Right cardiac atrium (tissue), 5 donors: Measurements from ENCODE around the gene SCFD2. TPM values are rescaled to one million over a fixed set of nuclear protein-coding genes. Genes with fewer than 3 reads are reported as not detected.
"Not testable (repeated sequence)": the region's sequence is repeated elsewhere in the genome, so short reads cannot be mapped to it uniquely, and the experiment has no call there.

Source experiments
- ATAC-seq, 2 donors: fragments of 200-7000 bp; cut with Tn5 transposase; one replicate each; pipeline versions ENCODE4 v1.8.0 to v1.9.1; 2020; ENCODE audit warnings: moderate library complexity in 2 of 2, mild to moderate bottlenecking in 1 of 2
- DNase-seq, 3 donors: peaks; one replicate each; pipeline ENCODE4 v3.0.0-alpha.2; 2020
- H3K27ac ChIP-seq: one replicate; pipeline ENCODE4 v1.5.1; 2013; ENCODE audit warnings: mild to moderate bottlenecking, low read length, control low read depth, moderate library complexity
- H3K27me3 ChIP-seq: one replicate; pipeline ENCODE4 v1.6.1; 2013; ENCODE audit not compliant: control insufficient read depth, insufficient read depth
- H3K4me1 ChIP-seq: one replicate; pipeline ENCODE4 v1.6.1; 2013; ENCODE audit warnings: low read length; ENCODE audit not compliant: control insufficient read depth, insufficient read depth
- H3K4me3 ChIP-seq: one replicate; pipeline ENCODE4 v1.5.1; 2013; ENCODE audit warnings: low read length, control low read depth
- H3K9me3 ChIP-seq: one replicate; pipeline ENCODE4 v1.6.1; 2013; ENCODE audit warnings: low read length; ENCODE audit not compliant: control insufficient read depth
- WGBS: extraction: QIAGEN DNeasy Blood & Tissue Kit; methylation state at CpG from one replicate; pipeline ENCODE4 v1.1.7; 2013; 5-methylcytosine and 5-hydroxymethylcytosine counted together
- intact Hi-C, 4 donors: fragments of 100-400 bp; cut with DNase I; formaldehyde crosslinking; loops; one replicate each; pipeline versions ENCODE4 v1.11.0 to v1.14.0; 2022 to 2023
- long read RNA-seq, 4 donors: library from polyadenylated mRNA; unstranded; transcript quantifications; one replicate each; pipeline ENCODE4 v2.0.0, GENCODE V29; 2020 to 2021
- polyA plus RNA-seq: library from polyadenylated mRNA; stranded (reverse); fragments of 200-250 nt; gene quantifications from one replicate; pipeline ENCODE4 v1.2.3, GENCODE V29; 2013
- total RNA-seq, 4 donors: library from RNA; stranded (reverse); fragmentation: NEBNext Ultra II Directional; extraction: Animal tissue kit (Norgen Biotek cat#: 25700); gene quantifications; one replicate each; pipeline ENCODE4 v1.2.1, GENCODE V29; 2021
- donor health status: healthy with polysubstance abuse.
- donor health status: DM: no; HTN: yes; CAD: no.
- donor health status: DM: no; HTN: no; CAD: no.
- donor health status: DM: no; HTN: yes; CAD: no; lungs with severe emphysema.
- donor health status: DM: yes; HTN: yes; CAD: no.

SCFD2 gene
- total RNA-seq (10 to 100 TPM in 3 of 4 donors, 1 to 10 TPM in 1; 7.9 to 11.1 (median 10.2) TPM), polyA plus RNA-seq (4.5 TPM)
- long read RNA-seq, donor 1: 0 reads
- long read RNA-seq, donor 2, partial matches to known transcripts: 0 of 1 reads
- long read RNA-seq, donor 2, other reads (novel, unspliced or antisense): 1 of 1 reads
- long read RNA-seq, donor 3, partial matches to known transcripts: 0 of 4 reads
- long read RNA-seq, donor 3, other reads (novel, unspliced or antisense): 4 of 4 reads
- long read RNA-seq, donor 4: 0 reads

- no peaks in the 10 kb centered on the region for H3K27me3 ChIP-seq
- no peak within 1 kb of the TSS for H3K27ac ChIP-seq
- no peaks in the 10 kb centered on the region for H3K4me1 ChIP-seq
- no peaks in the 10 kb centered on the region for H3K9me3 ChIP-seq
- intact Hi-C loops: no loop called here
- under 1% methylated on average over 51 of the region's 51 CpGs for WGBS
- ATAC-seq: peak; percentile 100
- peak; percentile 97 to 99 (median 97) for DNase-seq
- peak within 1 kb of the TSS; percentile 69 for H3K4me3 ChIP-seq
Measured at GRCh38 chr4:53365486-53366300, at the start of gene SCFD2. Gene SCFD2 (minus strand): TSS chr4:53366061.

GRCh38 chr4:53409479-53409878 is 43.6 kb upstream of the SCFD2 start:
- 98% methylated on average over 11 of the region's 11 CpGs for WGBS
- H3K4me3 ChIP-seq, H3K4me1 ChIP-seq, ATAC-seq, H3K9me3 ChIP-seq, H3K27me3 ChIP-seq, intact Hi-C loops, H3K27ac ChIP-seq: not testable (repeated sequence)
- peak in 1 of 3 donors; percentile 35 for DNase-seq

- no peak for DNase-seq
- no peak for ATAC-seq
- intact Hi-C loops: no loop called here
- 86% methylated on average over 4 of the region's 4 CpGs for WGBS
- no peaks in the 10 kb centered on the region for H3K9me3 ChIP-seq
- H3K27ac ChIP-seq: no peak overlapping the region
- no peaks in the 10 kb centered on the region for H3K27me3 ChIP-seq
- no peaks in the 10 kb centered on the region for H3K4me1 ChIP-seq
- H3K4me3 ChIP-seq: no peak overlapping the region
Measured at GRCh38 chr4:53380221-53380620, 14.4 kb upstream of the SCFD2 start.

GRCh38 chr4:53378171-53378482 is 12.3 kb upstream of the SCFD2 start:
- DNase-seq (no peak), ATAC-seq (no peak)
- Histone ChIP-seq H3K9me3 (no peaks in the 10 kb centered on the region), H3K4me1 (no peaks in the 10 kb centered on the region), H3K27ac (peak overlapping the region; percentile 93), H3K27me3 (no peaks in the 10 kb centered on the region), H3K4me3 (peak overlapping the region; percentile 73)
- under 1% methylated on average over 10 of the region's 10 CpGs for WGBS
- intact Hi-C loops: no loop called here

DNA sequence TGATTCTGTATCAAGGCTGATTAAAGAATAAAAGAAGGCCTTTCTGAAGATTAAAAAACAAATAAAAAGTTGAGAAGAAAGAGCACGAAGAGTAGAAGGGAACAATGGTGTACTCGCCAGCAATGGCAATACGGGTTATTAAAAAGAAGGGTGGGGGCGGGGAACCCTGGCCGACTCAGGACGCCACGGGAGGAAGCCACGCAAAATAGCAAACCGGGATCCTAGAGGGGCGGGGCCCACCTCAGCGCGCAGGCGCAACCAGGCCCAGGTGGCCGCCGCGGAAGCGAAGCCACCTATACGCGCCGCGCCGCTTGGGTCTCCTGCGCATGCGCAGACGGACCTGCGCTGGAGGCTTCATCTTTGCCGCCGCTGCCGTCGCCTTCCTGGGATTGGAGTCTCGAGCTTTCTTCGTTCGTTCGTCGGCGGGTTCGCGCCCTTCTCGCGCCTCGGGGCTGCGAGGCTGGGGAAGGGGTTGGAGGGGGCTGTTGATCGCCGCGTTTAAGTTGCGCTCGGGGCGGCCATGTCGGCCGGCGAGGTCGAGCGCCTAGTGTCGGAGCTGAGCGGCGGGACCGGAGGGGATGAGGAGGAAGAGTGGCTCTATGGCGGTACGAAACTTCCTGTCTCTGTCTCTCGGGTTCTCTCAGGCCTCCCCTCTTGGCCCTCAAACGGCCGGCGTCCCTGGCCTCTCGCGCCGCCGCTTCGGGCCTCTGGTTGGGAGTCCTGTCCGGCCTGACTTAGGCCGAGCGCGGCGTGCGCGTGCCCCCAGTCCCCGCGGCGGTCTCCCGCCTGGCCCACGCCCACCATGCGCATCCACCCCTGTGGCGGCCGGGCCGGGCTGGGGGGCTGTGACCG is 11.7 kb upstream of the SCFD2 start, which contains the start of gene FIP1L1:
FIP1L1 (plus strand) TSS at position 323 of the 852 bp plus-strand sequence; CDS start at position 521, 198 bp downstream.
- DNase-seq (peak; percentile 95 to 99 (median 98)), ATAC-seq (peak; percentile 99 to 100)
- WGBS: under 1% methylated on average over 85 of the region's 85 CpGs
- intact Hi-C loops: no loop called here
- Histone ChIP-seq H3K27me3 (no peaks in the 10 kb centered on the region), H3K9me3 (no peaks in the 10 kb centered on the region), H3K27ac (peak within 1 kb of the TSS; percentile 93), H3K4me3 (peak within 1 kb of the TSS; percentile 73), H3K4me1 (no peaks in the 10 kb centered on the region)

- ATAC-seq (no peak), DNase-seq (no peak)
- no peaks in the 10 kb centered on the region for H3K4me1 ChIP-seq
- H3K4me3 ChIP-seq: peak overlapping the region; percentile 73
- H3K27me3 ChIP-seq: no peaks in the 10 kb centered on the region
- no peak overlapping the region for H3K27ac ChIP-seq
- H3K9me3 ChIP-seq: no peaks in the 10 kb centered on the region
- WGBS: 60% methylated on average over 5 of the region's 5 CpGs
- intact Hi-C loops: no loop called here
Measured at GRCh38 chr4:53376900-53377299, 11.0 kb upstream of the SCFD2 start.

- ATAC-seq (no peak), DNase-seq (no peak)
- Histone ChIP-seq H3K27me3 (no peaks in the 10 kb centered on the region), H3K4me1 (no peaks in the 10 kb centered on the region), H3K4me3 (no peak overlapping the region), H3K27ac (no peak overlapping the region), H3K9me3 (no peaks in the 10 kb centered on the region)
- intact Hi-C loops: no loop called here
- WGBS: 75% methylated on average over 4 of the region's 4 CpGs
Measured at GRCh38 chr4:53374777-53375258, 9.0 kb upstream of the SCFD2 start.

- H3K27ac ChIP-seq: no peak overlapping the region
- DNase-seq (no peak), ATAC-seq (no peak)
- H3K4me3 ChIP-seq: no peak overlapping the region
- intact Hi-C loops: no loop called here
- no peaks in the 10 kb centered on the region for H3K4me1 ChIP-seq
- H3K9me3 ChIP-seq: no peaks in the 10 kb centered on the region
- H3K27me3 ChIP-seq: no peaks in the 10 kb centered on the region
- 83% methylated on average over 4 of the region's 4 CpGs for WGBS
Measured at GRCh38 chr4:53371843-53372521, 6.1 kb upstream of the SCFD2 start.

GRCh38 chr4:53371049-53371448 is 5.2 kb upstream of the SCFD2 start:
- 87% methylated on average over 3 of the region's 3 CpGs for WGBS
- no peaks in the 10 kb centered on the region for H3K27me3 ChIP-seq
- no peak for ATAC-seq
- no peaks in the 10 kb centered on the region for H3K9me3 ChIP-seq
- no peak for DNase-seq
- no peak overlapping the region for H3K4me3 ChIP-seq
- intact Hi-C loops: no loop called here
- no peak overlapping the region for H3K27ac ChIP-seq
- no peaks in the 10 kb centered on the region for H3K4me1 ChIP-seq

GRCh38 chr4:53367721-53368120 is 1.9 kb upstream of the SCFD2 start:
- intact Hi-C loops: no loop called here
- Histone ChIP-seq H3K9me3 (no peaks in the 10 kb centered on the region), H3K27ac (no peak overlapping the region), H3K4me3 (no peak overlapping the region), H3K27me3 (no peaks in the 10 kb centered on the region), H3K4me1 (no peaks in the 10 kb centered on the region)
- 89% methylated on average over 2 of the region's 2 CpGs for WGBS
- ATAC-seq (no peak), DNase-seq (no peak)
